Esophagus muscularis mucosa (tissue), 4 donors: ENCODE measurements around the gene FBLN1. TPM values are rescaled to one million over a fixed set of nuclear protein-coding genes. Genes with fewer than 3 reads are reported as not detected.

Experiments
- DNase-seq: peaks from one replicate; pipeline ENCODE4 v3.0.0-alpha.2; 2017; ENCODE audit errors: extremely low spot score
- H3K27ac ChIP-seq, 4 donors: fragments of 200-600 bp; sonication (generic); replicated peaks in 1 of 4; 1 replicate in 3 of 4; 2 replicates in 1 of 4; pipeline ENCODE4 v1.5.1; 2016 to 2019; ENCODE audit warnings: mild to moderate bottlenecking in 1 of 4
- H3K27me3 ChIP-seq, 4 donors: fragments of 200-600 bp; sonication (generic); one replicate each; pipeline versions ENCODE4 v1.5.1 to v1.6.0; 2016 to 2019
- H3K36me3 ChIP-seq, 4 donors: fragments of 200-600 bp; sonication (generic); one replicate each; pipeline ENCODE4 v1.5.1; 2016 to 2019
- H3K4me1 ChIP-seq, 4 donors: fragments of 200-600 bp; sonication (generic); one replicate each; pipeline ENCODE4 v1.5.1; 2016 to 2019
- H3K4me3 ChIP-seq, 4 donors: fragments of 200-600 bp; sonication (generic); 1 replicate in 2 of 4; 2 replicates in 2 of 4; pipeline ENCODE4 v1.5.1; 2016 to 2019; ENCODE audit warnings: mild to moderate bottlenecking in 4 of 4, moderate library complexity in 1 of 4
- H3K9me3 ChIP-seq, 4 donors: fragments of 200-600 bp; sonication (generic); 1 replicate in 3 of 4; 2 replicates in 1 of 4; pipeline ENCODE4 v1.5.1; 2016 to 2019
- CTCF ChIP-seq, 3 experiments: fragments of 200-600 bp in 2 of 3; fragments of 450-650 bp in 1 of 3; sonication (generic) in 2 of 3; IDR thresholded peaks; one replicate each; pipeline ENCODE4 v1.5.1; 2017 to 2019; ENCODE audit warnings: antibody characterized with exemption in 3 of 3, mild to moderate bottlenecking in 2 of 3, moderate library complexity in 1 of 3
- EP300 ChIP-seq: sonication (generic); formaldehyde crosslinking; IDR thresholded peaks from one replicate; pipeline ENCODE4 v1.6.1; 2017; ENCODE audit warnings: antibody characterized with exemption
- POLR2A ChIP-seq: fragments of 450-650 bp; IDR thresholded peaks from one replicate; pipeline ENCODE4 v1.6.1; 2017; ENCODE audit warnings: antibody characterized with exemption, moderate library complexity, mild to moderate bottlenecking, low read depth
- POLR2AphosphoS5 ChIP-seq, 2 donors: sonication (generic); formaldehyde crosslinking; IDR thresholded peaks; one replicate each; pipeline ENCODE4 v1.6.1; 2017; ENCODE audit warnings: antibody characterized with exemption in 2 of 2
- WGBS: methylation state at CpG from one replicate; pipeline ENCODE4 v1.1.5; 2018; 5-methylcytosine and 5-hydroxymethylcytosine counted together
- intact Hi-C: fragments of 100-400 bp; cut with DNase I; formaldehyde crosslinking; loops from one replicate; pipeline ENCODE4 v1.15.1; 2023
- total RNA-seq, 4 donors: library from RNA; depleted of rRNA; stranded (reverse); fragments of >200 nt; gene quantifications; one replicate each; pipeline versions ENCODE4 v1.1.0 to v1.2.1, GENCODE V29; 2016

The FBLN1 gene
- total RNA-seq, 4 donors from 2014 or later, result 355 to 534 (median 417) TPM

- intact Hi-C loops, result loop anchor here (10.0 kb wide), 1 partner anchor 260 kb away; no protein-coding TSS in a partner anchor
- no peak overlapping the region for H3K4me3 ChIP-seq
- H3K4me1 ChIP-seq, result peaks cover 0 to 21% (median 11%) of the 10 kb centered on the region in 4 donors
Observed at GRCh38 chr22:45575173-45575572, 72.5 kb downstream of the FBLN1 start.

GRCh38 chr22:45575607-45576272 lies 73.1 kb downstream of the FBLN1 start:
- peaks cover 0 to 21% (median 13%) of the 10 kb centered on the region in 4 donors for H3K4me1 ChIP-seq
- intact Hi-C loops, result loop anchor here (10.0 kb wide), 1 partner anchor 259 kb away; no protein-coding TSS in a partner anchor
- no peak overlapping the region for H3K4me3 ChIP-seq
- no peak overlapping the region for H3K27ac ChIP-seq
- WGBS, result 72% methylated on average over 15 of the region's 18 CpGs
- peaks cover 0 to 39% (median 0%) of the 10 kb centered on the region in 4 donors for H3K27me3 ChIP-seq
- TF ChIP-seq POLR2AphosphoS5 (IDR thresholded peaks at IDR 0.05) (no peak), CTCF (IDR thresholded peaks at IDR 0.05) (no peak), EP300 (no peak), POLR2A (no peak)
- H3K9me3 ChIP-seq, result peaks cover 0 to 10% (median 4%) of the 10 kb centered on the region in 4 donors
- no peak for DNase-seq
- H3K36me3 ChIP-seq, result peaks cover 0 to 11% (median 3%) of the 10 kb centered on the region in 4 donors

More at GRCh38 chr22:45575173-45575572, 72.5 kb downstream of the FBLN1 start:
- TF ChIP-seq EP300 (no peak), POLR2A (no peak), CTCF (IDR thresholded peaks at IDR 0.05) (no peak), POLR2AphosphoS5 (IDR thresholded peaks at IDR 0.05) (no peak)
- WGBS, result 87% methylated on average over 7 of the region's 7 CpGs
- Histone ChIP-seq H3K27me3 (peaks cover 0 to 38% (median 0%) of the 10 kb centered on the region in 4 donors), H3K27ac (no peak overlapping the region), H3K9me3 (peaks cover 0 to 13% (median 5%) of the 10 kb centered on the region in 4 donors), H3K36me3 (peaks cover 0 to 11% (median 3%) of the 10 kb centered on the region in 4 donors)
- DNase-seq, result no peak

GRCh38 chr22:45576273-45576625 lies 73.6 kb downstream of the FBLN1 start:
- intact Hi-C loops, result loop anchor here (10.0 kb wide), 1 partner anchor 259 kb away; no protein-coding TSS in a partner anchor
- Histone ChIP-seq H3K27me3 (peaks cover 0 to 39% (median 0%) of the 10 kb centered on the region in 4 donors), H3K4me3 (no peak overlapping the region), H3K9me3 (peaks cover 0 to 7% (median 1%) of the 10 kb centered on the region in 4 donors), H3K27ac (no peak overlapping the region), H3K4me1 (peaks cover 0 to 24% (median 14%) of the 10 kb centered on the region in 4 donors), H3K36me3 (peaks cover 0 to 16% (median 5%) of the 10 kb centered on the region in 4 donors)
- no peak for DNase-seq
- TF ChIP-seq POLR2A, result no peak
- no peak for TF ChIP-seq CTCF (IDR thresholded peaks at IDR 0.05)
- TF ChIP-seq EP300, result no peak
- 93% methylated on average over 8 of the region's 8 CpGs for WGBS

GRCh38 chr22:45576730-45577464 lies 74.2 kb downstream of the FBLN1 start:
- H3K27ac ChIP-seq, result no peak overlapping the region
- peaks cover 0 to under 1% (median 0%) of the 10 kb centered on the region in 4 donors for H3K9me3 ChIP-seq
- intact Hi-C loops, result loop anchor here (10.0 kb wide), 1 partner anchor 258 kb away; no protein-coding TSS in a partner anchor
- H3K27me3 ChIP-seq, result peaks cover 0 to 39% (median 0%) of the 10 kb centered on the region in 4 donors
- WGBS, result 94% methylated on average over 19 of the region's 19 CpGs
- peaks cover 0 to 18% (median 6%) of the 10 kb centered on the region in 4 donors for H3K36me3 ChIP-seq
- H3K4me1 ChIP-seq, result peaks cover 0 to 28% (median 17%) of the 10 kb centered on the region in 4 donors
- no peak for DNase-seq
- no peak overlapping the region for H3K4me3 ChIP-seq
- TF ChIP-seq POLR2AphosphoS5 (IDR thresholded peaks at IDR 0.05) (no peak), CTCF (IDR thresholded peaks at IDR 0.05) (no peak), EP300 (no peak), POLR2A (no peak)
